ENCODE data around the gene GNAI1. TPM values are rescaled to one million over a fixed set of nuclear protein-coding genes. Genes with fewer than 3 reads are reported as not detected.

GNAI1 gene
- total RNA-seq, 6 experiments from 2014 or later: 58.8 to 70.9 (median 66.4) TPM

DNA sequence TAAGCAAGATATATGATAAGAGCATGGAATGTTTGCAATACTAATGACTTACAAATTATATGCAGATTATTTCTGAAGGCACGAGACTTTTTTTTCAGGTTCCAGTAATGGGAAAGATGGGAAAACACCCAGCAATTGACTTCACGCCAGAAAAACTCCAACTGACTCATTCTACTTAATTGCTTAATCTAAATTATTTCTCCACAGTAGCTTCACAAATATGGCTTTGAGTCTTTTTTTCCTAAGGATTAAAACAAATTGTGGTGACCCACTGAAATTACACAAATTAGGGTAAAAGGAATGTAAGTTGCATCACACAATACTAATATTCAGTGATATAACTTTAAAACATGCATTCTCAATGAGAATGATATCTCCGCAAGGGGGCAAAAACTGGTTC, 138.7 kb downstream of the GNAI1 start:
- H3K9me3 Mint-ChIP-seq: no peaks in the 10 kb centered on the region
- TF ChIP-seq, protein P1, sequence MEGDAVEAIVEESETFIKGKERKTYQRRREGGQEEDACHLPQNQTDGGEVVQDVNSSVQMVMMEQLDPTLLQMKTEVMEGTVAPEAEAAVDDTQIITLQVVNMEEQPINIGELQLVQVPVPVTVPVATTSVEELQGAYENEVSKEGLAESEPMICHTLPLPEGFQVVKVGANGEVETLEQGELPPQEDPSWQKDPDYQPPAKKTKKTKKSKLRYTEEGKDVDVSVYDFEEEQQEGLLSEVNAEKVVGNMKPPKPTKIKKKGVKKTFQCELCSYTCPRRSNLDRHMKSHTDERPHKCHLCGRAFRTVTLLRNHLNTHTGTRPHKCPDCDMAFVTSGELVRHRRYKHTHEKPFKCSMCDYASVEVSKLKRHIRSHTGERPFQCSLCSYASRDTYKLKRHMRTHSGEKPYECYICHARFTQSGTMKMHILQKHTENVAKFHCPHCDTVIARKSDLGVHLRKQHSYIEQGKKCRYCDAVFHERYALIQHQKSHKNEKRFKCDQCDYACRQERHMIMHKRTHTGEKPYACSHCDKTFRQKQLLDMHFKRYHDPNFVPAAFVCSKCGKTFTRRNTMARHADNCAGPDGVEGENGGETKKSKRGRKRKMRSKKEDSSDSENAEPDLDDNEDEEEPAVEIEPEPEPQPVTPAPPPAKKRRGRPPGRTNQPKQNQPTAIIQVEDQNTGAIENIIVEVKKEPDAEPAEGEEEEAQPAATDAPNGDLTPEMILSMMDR (IDR thresholded peaks at IDR 0.05): no peak; the same call in 1 of the 2 replicates

DNA sequence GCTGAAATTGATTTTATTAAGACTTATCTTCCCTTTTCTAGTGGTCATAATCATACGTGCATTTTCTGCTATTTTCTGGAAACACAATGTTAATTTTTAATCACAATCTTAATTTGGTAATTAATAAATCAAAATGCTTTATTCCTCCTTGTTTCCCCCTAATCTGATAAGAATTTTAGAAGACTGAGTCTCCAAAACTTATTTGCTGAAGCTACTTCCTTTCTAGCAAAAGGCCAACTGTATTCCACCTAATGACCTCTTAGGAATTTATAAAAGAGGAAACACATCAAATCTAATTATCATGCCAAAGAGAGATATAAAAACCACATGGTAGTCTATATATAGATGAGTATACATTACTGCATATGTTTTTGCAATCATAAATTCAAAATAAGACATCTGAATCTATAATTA, 140.6 kb downstream of the GNAI1 start:
- no peak for DNase-seq
- H3K27me3 Mint-ChIP-seq (ENCODE audit: insufficient read depth): no peaks in the 10 kb centered on the region
- peaks cover 65% of the 10 kb centered on the region for H3K4me1 Mint-ChIP-seq (ENCODE audit: low read depth)
- no peak overlapping the region; the same call in 1 of the 2 replicates for H3K27ac Mint-ChIP-seq
- H3K4me3 Mint-ChIP-seq: no peak overlapping the region; the same call in 1 of the 2 replicates
- no peaks in the 10 kb centered on the region for H3K9me3 Mint-ChIP-seq
- TF ChIP-seq, protein P1 (IDR thresholded peaks at IDR 0.05): no peak
- H3K36me3 Mint-ChIP-seq (ENCODE audit: low read depth): no peaks in the 10 kb centered on the region

More for the DNA sequence above, 138.7 kb downstream of the GNAI1 start:
- H3K4me1 Mint-ChIP-seq (ENCODE audit: low read depth): peaks cover 59% of the 10 kb centered on the region
- peak; percentile 46 for DNase-seq
- peak overlapping the region; percentile 5; the same call in 1 of the 2 replicates for H3K4me3 Mint-ChIP-seq
- peaks cover 1% of the 10 kb centered on the region; the same call in 1 of the 2 replicates for H3K27me3 Mint-ChIP-seq (ENCODE audit: insufficient read depth)
- peak overlapping the region; percentile 5; the same call in 1 of the 2 replicates for H3K27ac Mint-ChIP-seq
- no peaks in the 10 kb centered on the region for H3K36me3 Mint-ChIP-seq (ENCODE audit: low read depth)

All from HFFc6 (cell line).